ENCODE data around the gene SCN3A. TPM values are rescaled to one million over a fixed set of nuclear protein-coding genes. Genes with fewer than 3 reads are reported as not detected.

The SCN3A gene
- total and polyA plus RNA-seq, 2 donors (not counting 3 experiments of a cell fraction or from before 2014, with no cell fraction given), result not detected

DNA sequence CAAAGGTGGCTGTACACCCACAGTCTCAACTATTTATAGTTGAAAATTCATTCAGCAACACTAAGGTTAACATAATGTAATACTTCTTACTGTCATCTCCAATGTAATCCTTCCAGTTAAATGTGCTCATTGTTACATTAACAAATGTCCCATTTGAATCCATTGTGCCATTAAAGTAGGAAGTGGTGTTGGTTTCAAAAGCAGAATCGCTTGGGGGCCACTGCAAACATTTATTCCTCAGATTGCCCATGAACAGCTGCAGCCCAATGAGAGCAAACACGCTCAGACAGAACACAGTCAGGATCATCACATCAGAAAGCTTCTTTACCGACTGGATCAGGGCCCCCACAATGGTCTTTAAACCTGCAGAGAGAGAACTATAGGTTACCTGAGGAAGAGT lies 41.4 kb downstream of the SCN3A start:
- intact Hi-C loops (cut with micrococcal nuclease), result no loop called here
- H3K9ac ChIP-seq (replicated peaks; ENCODE audit: extremely low read depth, insufficient read depth, low read length), result no peak overlapping the region
- no peak overlapping the region for H3K4me3 ChIP-seq (replicated peaks in 1 of 3; ENCODE audit: insufficient read depth in 1 of 3, low read depth in 1 of 3, low read length in 3 of 3)
- H2AFZ ChIP-seq (ENCODE audit: low read depth, low read length), result no peak overlapping the region
- no peaks in the 10 kb centered on the region for H4K20me1 ChIP-seq (replicated peaks; ENCODE audit: control insufficient read depth, extremely low read depth, insufficient read depth, low read length)
- ChIA-PET POLR2A (no interaction called here), CTCF (no interaction called here)
- no peak overlapping the region for H3K27ac ChIP-seq (ENCODE audit: insufficient read depth, low read depth, low read length)
- H3K4me2 ChIP-seq (ENCODE audit: insufficient read depth, low read length), result no peak overlapping the region
- no TSS peak for BruUV-seq (replicated peaks)
- H3K27me3 ChIP-seq (ENCODE audit: control insufficient read depth in 2 of 2, insufficient read depth in 2 of 2, low read length in 2 of 2), result no peaks in the 10 kb centered on the region
- no peaks in the 10 kb centered on the region for H3K9me3 ChIP-seq (replicated peaks; ENCODE audit: control insufficient read depth, insufficient read depth, low read length)
- FAIRE-seq, result no peak
- DNase-seq (ENCODE audit: low read depth, low spot score), result no peak
- no peaks in the 10 kb centered on the region for H3K36me3 ChIP-seq (ENCODE audit: control insufficient read depth in 2 of 2, extremely low read depth in 1 of 2, insufficient read depth in 2 of 2, low read length in 2 of 2)
- no peaks in the 10 kb centered on the region for H3K4me1 ChIP-seq (ENCODE audit: control insufficient read depth, extremely low read depth, insufficient read depth, low read length)
- TF ChIP-seq EZH2 (IDR thresholded peaks at IDR 0.05; ENCODE audit: borderline replicate concordance, low read depth, low read length, severe bottlenecking) (no peak), POLR2AphosphoS5 (IDR thresholded peaks at IDR 0.05; ENCODE audit: insufficient read depth, low read depth, low read length) (no peak), JUN (IDR thresholded peaks at IDR 0.05; ENCODE audit: borderline replicate concordance, insufficient read depth, insufficient read length, low read depth) (no peak), MYC (IDR thresholded peaks at IDR 0.05; ENCODE audit: low read depth, low read length) (no peak), POLR2A (IDR thresholded peaks at IDR 0.05; ENCODE audit: low read depth, low read length) (no peak), FOS (IDR thresholded peaks at IDR 0.05; ENCODE audit: borderline replicate concordance, insufficient read depth, low read length) (no peak), GATA2 (IDR thresholded peaks at IDR 0.05; ENCODE audit: insufficient read depth, insufficient read length, low read depth, low read length) (no peak)
- TF ChIP-seq, protein P1, sequence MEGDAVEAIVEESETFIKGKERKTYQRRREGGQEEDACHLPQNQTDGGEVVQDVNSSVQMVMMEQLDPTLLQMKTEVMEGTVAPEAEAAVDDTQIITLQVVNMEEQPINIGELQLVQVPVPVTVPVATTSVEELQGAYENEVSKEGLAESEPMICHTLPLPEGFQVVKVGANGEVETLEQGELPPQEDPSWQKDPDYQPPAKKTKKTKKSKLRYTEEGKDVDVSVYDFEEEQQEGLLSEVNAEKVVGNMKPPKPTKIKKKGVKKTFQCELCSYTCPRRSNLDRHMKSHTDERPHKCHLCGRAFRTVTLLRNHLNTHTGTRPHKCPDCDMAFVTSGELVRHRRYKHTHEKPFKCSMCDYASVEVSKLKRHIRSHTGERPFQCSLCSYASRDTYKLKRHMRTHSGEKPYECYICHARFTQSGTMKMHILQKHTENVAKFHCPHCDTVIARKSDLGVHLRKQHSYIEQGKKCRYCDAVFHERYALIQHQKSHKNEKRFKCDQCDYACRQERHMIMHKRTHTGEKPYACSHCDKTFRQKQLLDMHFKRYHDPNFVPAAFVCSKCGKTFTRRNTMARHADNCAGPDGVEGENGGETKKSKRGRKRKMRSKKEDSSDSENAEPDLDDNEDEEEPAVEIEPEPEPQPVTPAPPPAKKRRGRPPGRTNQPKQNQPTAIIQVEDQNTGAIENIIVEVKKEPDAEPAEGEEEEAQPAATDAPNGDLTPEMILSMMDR (IDR thresholded peaks at IDR 0.05; ENCODE audit: extremely low read depth in 1 of 2, insufficient read depth in 1 of 2, low read depth in 1 of 2, low read length in 2 of 2), result no peak
- TF ChIP-seq, protein P2, sequence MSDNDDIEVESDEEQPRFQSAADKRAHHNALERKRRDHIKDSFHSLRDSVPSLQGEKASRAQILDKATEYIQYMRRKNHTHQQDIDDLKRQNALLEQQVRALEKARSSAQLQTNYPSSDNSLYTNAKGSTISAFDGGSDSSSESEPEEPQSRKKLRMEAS (IDR thresholded peaks at IDR 0.05; ENCODE audit: insufficient read depth, insufficient read length), result no peak
- H3K79me2 ChIP-seq (ENCODE audit: control insufficient read depth, insufficient read depth, low read length), result no peaks in the 10 kb centered on the region
- H3K9me1 ChIP-seq (replicated peaks; ENCODE audit: control insufficient read depth, extremely low read depth, insufficient read depth, low read length), result no peaks in the 10 kb centered on the region
- dilution Hi-C loops (cut with MboI; ENCODE audit: extremely low pct_ligation_motif_present, low sequenced_read_pairs), result no loop called here
